Sigmoid colon (tissue), 7 donors: Measurements from ENCODE around the gene KIAA1549. TPM values are rescaled to one million over a fixed set of nuclear protein-coding genes. Genes with fewer than 3 reads are reported as not detected.

Experiments
- DNase-seq: peaks from one replicate; pipeline ENCODE4 v3.0.0-alpha.2; 2019
- H3K27ac ChIP-seq, 4 donors: fragments of 200-600 bp; sonication (generic); one replicate each; pipeline ENCODE4 v1.5.1; 2016 to 2019; ENCODE audit warnings: mild to moderate bottlenecking in 1 of 4
- H3K27me3 ChIP-seq, 3 donors: fragments of 200-600 bp; sonication (generic); one replicate each; pipeline ENCODE4 v1.5.1; 2019; ENCODE audit warnings: mild to moderate bottlenecking in 1 of 3
- H3K36me3 ChIP-seq, 4 donors: fragments of 200-600 bp; sonication (generic); one replicate each; pipeline ENCODE4 v1.5.1; 2016 to 2019
- H3K4me1 ChIP-seq, 4 donors: fragments of 200-600 bp; sonication (generic); one replicate each; pipeline ENCODE4 v1.5.1; 2017 to 2019
- H3K4me3 ChIP-seq, 4 donors: fragments of 200-600 bp; sonication (generic); one replicate each; pipeline ENCODE4 v1.5.1; 2017 to 2019; ENCODE audit warnings: mild to moderate bottlenecking in 2 of 4, moderate library complexity in 1 of 4
- H3K9me3 ChIP-seq, 4 donors: fragments of 200-600 bp in 3 of 4; sonication (generic) in 3 of 4; one replicate each; pipeline versions ENCODE4 v1.5.1 to v1.6.1; 2013 to 2019
- EP300 ChIP-seq, 4 donors: sonication (generic); formaldehyde crosslinking; IDR thresholded peaks; one replicate each; pipeline ENCODE4 v1.6.1; 2017; ENCODE audit warnings: antibody characterized with exemption in 4 of 4
- POLR2A ChIP-seq, 2 donors: fragments of 450-650 bp; IDR thresholded peaks; one replicate each; pipeline ENCODE4 v1.6.1; 2016; ENCODE audit warnings: antibody characterized with exemption in 2 of 2, mild to moderate bottlenecking in 2 of 2, moderate library complexity in 2 of 2
- POLR2AphosphoS5 ChIP-seq, 4 donors: sonication (generic); formaldehyde crosslinking; IDR thresholded peaks; one replicate each; pipeline ENCODE4 v1.6.1; 2017; ENCODE audit warnings: antibody characterized with exemption in 4 of 4
- WGBS, 2 donors: extraction: QIAGEN DNeasy Blood & Tissue Kit; methylation state at CpG; one replicate each; pipeline ENCODE4 v1.1.7; 2013; 5-methylcytosine and 5-hydroxymethylcytosine counted together
- intact Hi-C: fragments of 100-400 bp; cut with DNase I; formaldehyde crosslinking; loops from one replicate; pipeline ENCODE4 v1.15.1; 2023
- polyA plus RNA-seq, 3 donors: library from polyadenylated mRNA; stranded (reverse); fragments of 200-250 nt; gene quantifications; one replicate each; pipeline ENCODE4 v1.2.3, GENCODE V29; 2013
- total RNA-seq, 4 donors: library from RNA; depleted of rRNA; stranded (reverse); fragments of >200 nt; gene quantifications; one replicate each; pipeline ENCODE4 v1.1.0, GENCODE V29; 2016
- TF ChIP-seq, protein P1 (sequence below), 4 experiments: fragments of 450-650 bp in 3 of 4; fragments of 200-600 bp in 1 of 4; IDR thresholded peaks; one replicate each; pipeline ENCODE4 v1.5.1; 2016 to 2019; ENCODE audit warnings: antibody characterized with exemption in 4 of 4, mild to moderate bottlenecking in 3 of 4, moderate library complexity in 2 of 4
- donor health status: healthy with polysubstance abuse.
- donor health status: Bipolar disorder and iron deficiency.
- donor health status: healthy.

The KIAA1549 gene
- total and polyA plus RNA-seq, 7 donors: under 0.01 to 3.0 (median 1.1) TPM

DNA sequence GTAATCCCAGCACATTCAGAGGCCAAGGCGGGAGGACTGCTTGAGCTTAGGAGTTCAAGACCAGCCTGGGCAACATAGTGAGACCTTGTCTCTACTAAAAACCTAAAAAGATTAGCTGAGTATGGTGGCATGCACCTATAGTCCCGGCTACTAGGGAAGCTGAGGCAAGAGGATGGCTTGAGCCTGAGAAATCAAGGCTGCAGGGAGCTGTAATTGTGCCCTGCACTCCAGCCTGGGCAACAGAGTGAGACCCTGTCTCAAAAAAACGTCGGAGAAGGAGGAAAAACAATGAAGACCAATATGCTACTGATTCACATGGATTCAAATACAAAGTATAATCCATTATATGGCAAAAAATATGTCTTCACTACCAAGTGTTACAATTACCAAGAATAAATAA lies 41.1 kb upstream of the KIAA1549 start:
- WGBS, 2 donors: 67 to 88% methylated on average over 4 of the region's 4 CpGs
- Histone ChIP-seq H3K36me3 (peaks cover 0 to 54% (median 2%) of the 10 kb centered on the region in 4 donors), H3K27ac (no peak overlapping the region), H3K27me3 (no peaks in the 10 kb centered on the region), H3K4me3 (no peak overlapping the region), H3K9me3 (no peaks in the 10 kb centered on the region), H3K4me1 (no peaks in the 10 kb centered on the region)
- TF ChIP-seq, protein P1, sequence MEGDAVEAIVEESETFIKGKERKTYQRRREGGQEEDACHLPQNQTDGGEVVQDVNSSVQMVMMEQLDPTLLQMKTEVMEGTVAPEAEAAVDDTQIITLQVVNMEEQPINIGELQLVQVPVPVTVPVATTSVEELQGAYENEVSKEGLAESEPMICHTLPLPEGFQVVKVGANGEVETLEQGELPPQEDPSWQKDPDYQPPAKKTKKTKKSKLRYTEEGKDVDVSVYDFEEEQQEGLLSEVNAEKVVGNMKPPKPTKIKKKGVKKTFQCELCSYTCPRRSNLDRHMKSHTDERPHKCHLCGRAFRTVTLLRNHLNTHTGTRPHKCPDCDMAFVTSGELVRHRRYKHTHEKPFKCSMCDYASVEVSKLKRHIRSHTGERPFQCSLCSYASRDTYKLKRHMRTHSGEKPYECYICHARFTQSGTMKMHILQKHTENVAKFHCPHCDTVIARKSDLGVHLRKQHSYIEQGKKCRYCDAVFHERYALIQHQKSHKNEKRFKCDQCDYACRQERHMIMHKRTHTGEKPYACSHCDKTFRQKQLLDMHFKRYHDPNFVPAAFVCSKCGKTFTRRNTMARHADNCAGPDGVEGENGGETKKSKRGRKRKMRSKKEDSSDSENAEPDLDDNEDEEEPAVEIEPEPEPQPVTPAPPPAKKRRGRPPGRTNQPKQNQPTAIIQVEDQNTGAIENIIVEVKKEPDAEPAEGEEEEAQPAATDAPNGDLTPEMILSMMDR (IDR thresholded peaks at IDR 0.05): no peak
- TF ChIP-seq POLR2A (IDR thresholded peaks at IDR 0.05) (no peak), EP300 (IDR thresholded peaks at IDR 0.05) (no peak), POLR2AphosphoS5 (IDR thresholded peaks at IDR 0.05) (no peak)
- intact Hi-C loops: no loop called here
- DNase-seq: no peak

DNA sequence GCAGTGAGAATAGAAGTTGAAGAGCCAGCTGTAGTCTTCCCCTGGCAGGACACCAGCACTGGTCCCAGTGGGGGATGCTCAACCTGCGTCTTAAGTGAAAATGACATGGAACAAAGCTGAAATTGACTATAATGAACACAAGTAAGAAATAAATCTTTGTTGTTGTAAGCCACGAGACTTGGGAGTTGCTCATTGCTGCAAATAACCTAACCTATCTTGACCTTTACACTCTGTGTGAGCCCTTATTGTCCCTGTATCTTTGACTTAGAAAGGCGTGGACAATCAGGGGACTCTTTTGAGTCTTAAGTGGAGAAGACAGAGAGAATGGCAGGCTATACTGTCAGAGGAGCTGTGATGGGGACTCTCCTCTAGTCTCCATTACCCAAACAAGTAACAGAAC lies 37.7 kb upstream of the KIAA1549 start:
- intact Hi-C loops: loop anchor here (5.0 kb wide), 1 partner anchor 58 kb away; no protein-coding TSS in a partner anchor
- Histone ChIP-seq H3K4me1 (peaks cover 0 to 4% (median 0%) of the 10 kb centered on the region in 4 donors), H3K27ac (no peak overlapping the region), H3K27me3 (no peaks in the 10 kb centered on the region), H3K9me3 (no peaks in the 10 kb centered on the region), H3K4me3 (no peak overlapping the region), H3K36me3 (peaks cover 0 to 20% (median 0%) of the 10 kb centered on the region in 4 donors)
- DNase-seq: no peak
- WGBS, 2 donors: 34 to 82% methylated on average over 3 of the region's 3 CpGs
- TF ChIP-seq EP300 (IDR thresholded peaks at IDR 0.05): no peak
- TF ChIP-seq POLR2AphosphoS5 (IDR thresholded peaks at IDR 0.05): no peak
- no peak for TF ChIP-seq POLR2A (IDR thresholded peaks at IDR 0.05)
- TF ChIP-seq, protein P1 (IDR thresholded peaks at IDR 0.05): no peak

DNA sequence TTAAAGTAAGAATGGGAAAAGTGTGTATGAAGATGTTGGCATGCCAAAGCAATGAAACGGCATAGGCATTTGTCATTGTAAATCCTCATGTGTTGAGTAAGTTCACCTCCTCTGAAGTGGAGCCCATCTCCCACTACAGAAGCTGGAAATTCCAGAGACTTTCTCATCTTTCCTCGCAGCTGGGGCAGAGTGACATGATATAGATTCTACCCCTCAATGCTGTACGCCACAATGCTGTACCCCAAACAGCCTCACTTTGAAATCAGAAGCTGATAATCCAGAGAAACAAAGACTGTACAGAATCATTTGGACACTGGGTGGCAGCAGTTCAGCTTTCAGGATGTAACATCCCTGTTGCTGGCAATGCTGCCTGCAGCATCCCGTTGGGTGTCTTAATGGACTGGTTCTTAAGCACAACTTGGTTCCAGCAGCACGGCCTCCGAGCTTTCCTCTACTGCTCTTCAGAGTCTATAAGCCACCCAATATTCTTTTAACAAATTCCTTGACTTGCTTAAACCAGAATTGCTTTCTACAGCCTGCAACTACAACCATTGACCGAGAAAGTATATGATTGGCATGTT lies 35.8 kb upstream of the KIAA1549 start:
- Histone ChIP-seq H3K27me3 (no peaks in the 10 kb centered on the region), H3K27ac (no peak overlapping the region), H3K36me3 (peaks cover 0 to 5% (median 0%) of the 10 kb centered on the region in 4 donors), H3K4me1 (peaks cover 0 to 4% (median 0%) of the 10 kb centered on the region in 4 donors), H3K4me3 (no peak overlapping the region), H3K9me3 (no peaks in the 10 kb centered on the region)
- intact Hi-C loops: loop anchor here (5.0 kb wide), 1 partner anchor 60 kb away; no protein-coding TSS in a partner anchor
- no peak for TF ChIP-seq POLR2AphosphoS5 (IDR thresholded peaks at IDR 0.05)
- no peak for TF ChIP-seq POLR2A (IDR thresholded peaks at IDR 0.05)
- no peak for TF ChIP-seq EP300 (IDR thresholded peaks at IDR 0.05)
- TF ChIP-seq, protein P1 (IDR thresholded peaks at IDR 0.05): peak in 2 of 4 experiments; percentile 14 to 45
- WGBS, 2 donors: 21 to 33% methylated on average over 7 of the region's 7 CpGs
- peak; percentile 74 for DNase-seq

DNA sequence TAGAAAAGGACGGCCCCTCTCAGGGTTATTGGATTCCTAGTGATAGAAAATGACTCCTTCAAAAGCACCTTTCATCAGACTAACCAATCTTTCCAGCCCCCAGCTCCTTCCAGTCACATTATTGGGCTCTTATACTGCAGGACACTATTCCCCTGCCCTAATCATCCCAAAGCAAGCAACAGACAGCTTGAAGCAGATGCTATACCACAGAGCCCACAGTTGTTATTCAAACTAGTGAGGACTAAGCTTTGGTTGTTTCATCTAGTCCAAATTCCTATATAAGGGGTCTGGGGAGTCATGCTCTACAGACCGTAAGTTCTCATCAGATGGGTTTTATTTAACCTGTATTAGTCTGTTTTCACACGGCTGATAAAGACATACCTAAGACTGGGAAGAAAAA lies 30.2 kb upstream of the KIAA1549 start:
- TF ChIP-seq EP300 (IDR thresholded peaks at IDR 0.05) (no peak), POLR2AphosphoS5 (IDR thresholded peaks at IDR 0.05) (no peak), POLR2A (IDR thresholded peaks at IDR 0.05) (no peak)
- TF ChIP-seq, protein P1 (IDR thresholded peaks at IDR 0.05): no peak
- no peak for DNase-seq
- no peaks in the 10 kb centered on the region for H3K36me3 ChIP-seq
- H3K27ac ChIP-seq: no peak overlapping the region
- H3K4me3 ChIP-seq: no peak overlapping the region
- no peaks in the 10 kb centered on the region for H3K4me1 ChIP-seq
- intact Hi-C loops: no loop called here
- 92 to 93% methylated on average over 3 of the region's 3 CpGs for WGBS, 2 donors
- H3K9me3 ChIP-seq: no peaks in the 10 kb centered on the region
- no peaks in the 10 kb centered on the region for H3K27me3 ChIP-seq
